Measurements from ENCODE around the gene CFHR5.
"Not testable (repeated sequence)": the region's sequence is repeated elsewhere in the genome, so short reads cannot be mapped to it uniquely, and the experiment has no call there.

Gene CFHR5

GRCh38 chr1:196977278-196977677 lies at the start of gene CFHR5:
TSS of gene CFHR5 (plus strand) at chr1:196977556. CDS start at chr1:196977665, 109 bp downstream.
- Histone ChIP-seq H3K4me3 (ENCODE audit: low read depth, low read length) (no peak within 1 kb of the TSS), H3K27me3 (ENCODE audit: control insufficient read depth, insufficient read depth, low read length) (no peaks in the 10 kb centered on the region), H3K36me3 (ENCODE audit: control insufficient read depth, insufficient read depth, low read length) (no peaks in the 10 kb centered on the region), H3K4me1 (ENCODE audit: control insufficient read depth, insufficient read depth, low read length) (no peaks in the 10 kb centered on the region), H3K9ac (ENCODE audit: low read depth, low read length) (no peak within 1 kb of the TSS), H3K9me3 (ENCODE audit: control insufficient read depth, insufficient read depth, low read length) (no peaks in the 10 kb centered on the region)

- H3K36me3 ChIP-seq (ENCODE audit: control insufficient read depth, insufficient read depth, low read length); H3K27me3 ChIP-seq (ENCODE audit: control insufficient read depth, insufficient read depth, low read length); H3K9ac ChIP-seq (ENCODE audit: low read depth, low read length); H3K4me1 ChIP-seq (ENCODE audit: control insufficient read depth, insufficient read depth, low read length); H3K4me3 ChIP-seq (ENCODE audit: low read depth, low read length); H3K9me3 ChIP-seq (ENCODE audit: control insufficient read depth, insufficient read depth, low read length): not testable (repeated sequence)
Observed at GRCh38 chr1:196932853-196933252, 44.5 kb upstream of the CFHR5 start.

DNA sequence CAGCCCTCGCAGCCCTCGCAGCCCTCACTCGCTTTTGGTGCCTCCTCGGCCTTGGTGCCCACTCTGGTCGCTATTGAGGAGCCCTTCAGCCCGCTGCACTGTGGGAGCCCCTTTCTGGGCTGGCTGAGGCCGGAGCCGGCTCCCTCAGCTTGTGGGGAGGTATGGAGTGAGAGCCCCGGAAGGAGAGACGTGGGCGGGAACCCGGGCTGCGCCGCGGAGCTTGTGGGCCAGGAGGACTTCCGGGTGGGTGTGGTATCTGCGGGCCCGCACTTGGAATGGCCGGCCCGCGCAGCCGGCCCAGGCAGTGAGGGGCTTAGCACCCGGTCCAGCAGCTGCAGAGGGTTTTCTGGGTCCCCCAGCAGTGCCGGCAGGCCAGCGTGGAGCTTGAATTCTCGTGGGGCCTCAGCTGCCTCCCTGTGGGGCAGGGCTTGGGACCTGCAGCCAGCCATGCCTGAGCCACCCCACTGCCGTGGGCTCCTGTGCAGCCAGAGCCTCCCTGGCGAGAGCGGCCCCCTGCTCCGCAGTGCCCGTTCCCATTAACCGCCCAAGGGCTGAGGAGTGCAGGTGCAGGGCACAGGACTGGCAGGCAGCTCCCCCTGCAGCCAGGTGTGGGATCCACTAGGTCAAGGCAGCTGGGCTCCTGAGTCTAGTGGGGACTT lies 43.7 kb upstream of the CFHR5 start:
- no peaks in the 10 kb centered on the region for H3K27me3 ChIP-seq (ENCODE audit: control insufficient read depth, insufficient read depth, low read length)
- H3K4me3 ChIP-seq (ENCODE audit: low read depth, low read length), result no peak overlapping the region
- H3K4me1 ChIP-seq (ENCODE audit: control insufficient read depth, insufficient read depth, low read length), result no peaks in the 10 kb centered on the region
- H3K9ac ChIP-seq (ENCODE audit: low read depth, low read length), result no peak overlapping the region
- no peaks in the 10 kb centered on the region for H3K9me3 ChIP-seq (ENCODE audit: control insufficient read depth, insufficient read depth, low read length)
- H3K36me3 ChIP-seq (ENCODE audit: control insufficient read depth, insufficient read depth, low read length), result no peaks in the 10 kb centered on the region

DNA sequence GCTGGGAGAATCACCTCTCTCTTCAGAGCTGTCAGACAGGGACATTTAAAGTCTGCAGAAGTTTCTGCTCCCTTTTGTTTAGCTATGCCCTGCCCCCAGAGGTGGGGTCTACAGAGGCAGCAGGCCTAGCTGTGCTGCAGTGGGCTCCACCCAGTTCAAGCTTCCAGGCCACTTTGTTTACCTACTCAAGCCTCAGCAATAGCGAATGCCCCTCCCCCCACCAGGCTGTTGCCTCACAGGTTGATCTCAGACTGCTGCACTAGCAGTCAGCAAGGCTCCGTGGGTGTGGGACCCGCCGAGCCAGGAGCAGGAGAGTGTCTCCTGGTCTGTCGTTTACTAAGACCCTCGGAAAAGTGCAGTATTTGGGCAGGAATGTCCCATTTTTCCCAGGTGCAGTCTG lies 35.9 kb upstream of the CFHR5 start:
- H3K9ac ChIP-seq (ENCODE audit: low read depth, low read length); H3K4me1 ChIP-seq (ENCODE audit: control insufficient read depth, insufficient read depth, low read length); H3K36me3 ChIP-seq (ENCODE audit: control insufficient read depth, insufficient read depth, low read length); H3K27me3 ChIP-seq (ENCODE audit: control insufficient read depth, insufficient read depth, low read length); H3K9me3 ChIP-seq (ENCODE audit: control insufficient read depth, insufficient read depth, low read length); H3K4me3 ChIP-seq (ENCODE audit: low read depth, low read length): not testable (repeated sequence)

DNA sequence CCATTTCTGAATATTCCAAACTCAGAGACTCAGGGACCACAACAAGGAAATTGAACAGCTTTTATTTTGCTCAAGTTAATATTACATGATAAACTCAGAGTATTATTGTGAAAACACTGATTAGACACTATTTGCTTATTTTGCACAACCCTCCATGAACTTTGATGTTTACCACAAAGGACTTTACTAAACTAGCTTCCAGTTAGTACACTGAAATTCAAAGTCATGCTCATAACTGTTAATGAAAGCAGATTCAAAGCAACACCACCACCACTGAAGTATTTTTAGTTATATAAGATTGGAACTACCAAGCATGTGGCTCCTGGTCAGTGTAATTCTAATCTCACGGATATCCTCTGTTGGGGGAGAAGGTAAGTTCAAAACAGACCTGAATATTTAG lies 33.8 kb upstream of the CFHR5 start, which contains the start of gene CFHR2:
Gene CFHR2, plus strand, starts transcription at position 171 of the 400 bp plus-strand sequence. Its CDS starts 143 bp downstream, at position 314.
- H3K9ac ChIP-seq (ENCODE audit: low read depth, low read length); H3K9me3 ChIP-seq (ENCODE audit: control insufficient read depth, insufficient read depth, low read length); H3K4me3 ChIP-seq (ENCODE audit: low read depth, low read length); H3K4me1 ChIP-seq (ENCODE audit: control insufficient read depth, insufficient read depth, low read length); H3K36me3 ChIP-seq (ENCODE audit: control insufficient read depth, insufficient read depth, low read length); H3K27me3 ChIP-seq (ENCODE audit: control insufficient read depth, insufficient read depth, low read length): not testable (repeated sequence)

DNA sequence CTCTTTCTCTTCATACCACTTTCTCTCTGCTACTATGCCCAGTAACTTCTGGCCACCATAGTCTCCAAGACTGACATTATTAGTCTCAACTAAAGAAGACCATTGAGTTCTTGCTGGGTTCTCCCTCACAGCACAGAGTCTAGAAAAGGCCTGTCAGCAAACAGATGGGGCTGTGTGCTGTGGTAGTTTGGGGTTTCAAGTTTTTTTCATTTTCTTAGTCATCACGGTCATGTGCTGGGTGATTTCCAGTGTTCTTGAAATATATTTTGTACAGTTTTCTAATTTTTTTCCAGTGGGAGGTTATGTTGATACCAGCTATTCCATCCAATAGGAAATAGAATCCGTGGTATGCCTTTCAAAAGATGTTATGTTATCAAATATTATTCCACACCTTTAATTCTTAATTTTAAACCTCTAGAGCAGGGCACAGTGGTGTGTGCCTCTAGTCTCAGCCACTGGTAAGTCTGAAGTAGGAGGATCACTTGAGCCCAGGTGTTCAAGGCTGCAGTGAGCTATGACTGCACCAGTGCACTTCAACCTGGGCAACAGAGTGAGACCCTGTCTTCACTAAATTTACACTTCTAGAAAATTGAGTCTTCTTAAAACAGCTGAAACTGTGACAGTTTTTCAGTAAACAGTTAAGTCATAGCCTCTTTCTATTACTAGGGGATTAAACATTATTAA lies 25.5 kb upstream of the CFHR5 start:
- Histone ChIP-seq H3K9ac (ENCODE audit: low read depth, low read length) (no peak overlapping the region), H3K36me3 (ENCODE audit: control insufficient read depth, insufficient read depth, low read length) (no peaks in the 10 kb centered on the region), H3K9me3 (ENCODE audit: control insufficient read depth, insufficient read depth, low read length) (no peaks in the 10 kb centered on the region), H3K27me3 (ENCODE audit: control insufficient read depth, insufficient read depth, low read length) (no peaks in the 10 kb centered on the region), H3K4me3 (ENCODE audit: low read depth, low read length) (no peak overlapping the region), H3K4me1 (ENCODE audit: control insufficient read depth, insufficient read depth, low read length) (no peaks in the 10 kb centered on the region)

GRCh38 chr1:196954778-196955177 lies 22.6 kb upstream of the CFHR5 start:
- H3K4me3 ChIP-seq (ENCODE audit: low read depth, low read length), result no peak overlapping the region
- no peaks in the 10 kb centered on the region for H3K4me1 ChIP-seq (ENCODE audit: control insufficient read depth, insufficient read depth, low read length)
- no peak overlapping the region for H3K9ac ChIP-seq (ENCODE audit: low read depth, low read length)
- H3K9me3 ChIP-seq (ENCODE audit: control insufficient read depth, insufficient read depth, low read length), result no peaks in the 10 kb centered on the region
- no peaks in the 10 kb centered on the region for H3K27me3 ChIP-seq (ENCODE audit: control insufficient read depth, insufficient read depth, low read length)
- H3K36me3 ChIP-seq (ENCODE audit: control insufficient read depth, insufficient read depth, low read length), result no peaks in the 10 kb centered on the region

DNA sequence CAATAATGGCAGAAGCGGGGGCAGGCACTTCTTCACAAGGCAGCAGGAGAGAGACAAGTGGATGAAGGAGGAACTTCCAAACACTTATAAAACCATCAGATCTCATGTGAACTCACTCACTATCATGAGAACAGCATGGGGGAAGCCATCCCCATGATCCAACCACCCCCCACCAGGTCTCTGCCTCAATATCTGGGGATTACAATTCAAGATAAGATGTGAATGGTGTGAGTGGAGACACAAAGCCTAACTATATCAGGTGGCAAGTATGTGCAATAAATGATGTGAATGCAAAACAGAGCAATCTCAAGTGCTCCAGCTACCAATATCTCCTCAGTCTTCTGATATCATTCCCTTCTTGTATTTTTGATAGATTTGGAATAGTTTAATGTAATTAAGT lies 21.4 kb upstream of the CFHR5 start:
- H3K4me3 ChIP-seq (ENCODE audit: low read depth, low read length), result no peak overlapping the region
- no peaks in the 10 kb centered on the region for H3K9me3 ChIP-seq (ENCODE audit: control insufficient read depth, insufficient read depth, low read length)
- no peaks in the 10 kb centered on the region for H3K27me3 ChIP-seq (ENCODE audit: control insufficient read depth, insufficient read depth, low read length)
- no peaks in the 10 kb centered on the region for H3K4me1 ChIP-seq (ENCODE audit: control insufficient read depth, insufficient read depth, low read length)
- H3K9ac ChIP-seq (ENCODE audit: low read depth, low read length), result no peak overlapping the region
- no peaks in the 10 kb centered on the region for H3K36me3 ChIP-seq (ENCODE audit: control insufficient read depth, insufficient read depth, low read length)

- no peaks in the 10 kb centered on the region for H3K36me3 ChIP-seq (ENCODE audit: control insufficient read depth, insufficient read depth, low read length)
- H3K4me3 ChIP-seq (ENCODE audit: low read depth, low read length), result no peak overlapping the region
- no peaks in the 10 kb centered on the region for H3K9me3 ChIP-seq (ENCODE audit: control insufficient read depth, insufficient read depth, low read length)
- no peak overlapping the region for H3K9ac ChIP-seq (ENCODE audit: low read depth, low read length)
- no peaks in the 10 kb centered on the region for H3K4me1 ChIP-seq (ENCODE audit: control insufficient read depth, insufficient read depth, low read length)
- no peaks in the 10 kb centered on the region for H3K27me3 ChIP-seq (ENCODE audit: control insufficient read depth, insufficient read depth, low read length)
Observed at GRCh38 chr1:196960854-196961253, 16.5 kb upstream of the CFHR5 start.

DNA sequence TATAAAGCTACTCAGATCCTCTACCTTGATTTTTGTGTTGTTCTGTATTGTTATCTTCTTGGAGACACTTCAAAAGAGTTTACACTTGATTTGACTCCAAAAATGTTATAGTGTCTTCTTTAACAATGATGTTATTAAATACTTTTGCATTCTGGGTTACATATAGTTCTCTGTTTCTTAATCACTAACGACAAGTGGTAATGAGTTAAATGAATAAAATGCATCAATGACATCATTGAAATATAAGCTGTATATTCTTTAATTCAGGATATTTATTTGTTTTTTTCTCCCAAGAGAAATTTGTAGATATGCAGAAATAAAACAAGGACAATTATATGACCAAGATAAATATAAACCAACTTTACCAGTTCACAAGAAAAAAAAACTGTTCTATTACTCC lies 7.2 kb upstream of the CFHR5 start:
- Histone ChIP-seq H3K4me3 (ENCODE audit: low read depth, low read length) (no peak overlapping the region), H3K4me1 (ENCODE audit: control insufficient read depth, insufficient read depth, low read length) (no peaks in the 10 kb centered on the region), H3K27me3 (ENCODE audit: control insufficient read depth, insufficient read depth, low read length) (no peaks in the 10 kb centered on the region), H3K9me3 (ENCODE audit: control insufficient read depth, insufficient read depth, low read length) (no peaks in the 10 kb centered on the region), H3K36me3 (ENCODE audit: control insufficient read depth, insufficient read depth, low read length) (no peaks in the 10 kb centered on the region), H3K9ac (ENCODE audit: low read depth, low read length) (no peak overlapping the region)

DNA sequence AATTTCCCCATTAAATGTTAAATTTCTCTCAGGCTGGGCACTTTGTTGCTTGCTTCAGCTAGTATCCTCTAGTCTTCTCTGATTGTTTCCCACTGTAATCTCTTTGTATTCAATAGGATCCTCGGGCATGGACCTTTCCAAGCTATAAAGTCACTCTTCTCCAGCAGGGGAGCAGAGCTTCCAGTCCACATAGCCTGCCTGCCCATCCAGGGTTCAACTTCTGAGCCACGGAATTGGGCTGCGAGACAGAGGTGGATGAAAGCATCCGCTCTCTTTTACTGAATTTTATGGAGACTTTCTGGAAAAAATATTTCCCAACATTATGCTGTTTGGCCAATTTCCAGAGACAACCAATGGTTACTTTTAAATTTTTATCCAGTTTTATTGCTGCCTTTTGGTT lies 1.1 kb upstream of the CFHR5 start:
- H3K4me1 ChIP-seq (ENCODE audit: control insufficient read depth, insufficient read depth, low read length), result no peaks in the 10 kb centered on the region
- H3K27me3 ChIP-seq (ENCODE audit: control insufficient read depth, insufficient read depth, low read length), result no peaks in the 10 kb centered on the region
- H3K9me3 ChIP-seq (ENCODE audit: control insufficient read depth, insufficient read depth, low read length), result no peaks in the 10 kb centered on the region
- no peak overlapping the region for H3K9ac ChIP-seq (ENCODE audit: low read depth, low read length)
- H3K36me3 ChIP-seq (ENCODE audit: control insufficient read depth, insufficient read depth, low read length), result no peaks in the 10 kb centered on the region
- no peak overlapping the region for H3K4me3 ChIP-seq (ENCODE audit: low read depth, low read length)

- no peak overlapping the region for H3K9ac ChIP-seq (ENCODE audit: low read depth, low read length)
Observed at GRCh38 chr1:196980859-196981258, 3.5 kb downstream of the CFHR5 start.

More at GRCh38 chr1:196980859-196981258, 3.5 kb downstream of the CFHR5 start:
- Histone ChIP-seq H3K9me3 (ENCODE audit: control insufficient read depth, insufficient read depth, low read length) (no peaks in the 10 kb centered on the region), H3K36me3 (ENCODE audit: control insufficient read depth, insufficient read depth, low read length) (no peaks in the 10 kb centered on the region), H3K4me1 (ENCODE audit: control insufficient read depth, insufficient read depth, low read length) (no peaks in the 10 kb centered on the region), H3K4me3 (ENCODE audit: low read depth, low read length) (no peak overlapping the region), H3K27me3 (ENCODE audit: control insufficient read depth, insufficient read depth, low read length) (no peaks in the 10 kb centered on the region)
